Breast epithelium (tissue), 4 donors: ENCODE measurements around the gene HEBP1. TPM values are rescaled to one million over a fixed set of nuclear protein-coding genes. Genes with fewer than 3 reads are reported as not detected.
A peak's percentile ranks its signal among the peaks of the same experiment; 100 is the strongest.

Source experiments
- DNase-seq, 2 donors: peaks; one replicate each; pipeline ENCODE4 v3.0.0-alpha.2; 2019; ENCODE audit warnings: low spot score in 2 of 2
- H3K27ac ChIP-seq, 2 donors: fragments of 200-600 bp; sonication (generic) in 1 of 2; one replicate each; pipeline ENCODE4 v1.5.1; 2016 to 2019; ENCODE audit warnings: mild to moderate bottlenecking in 1 of 2
- H3K27me3 ChIP-seq, 2 donors: fragments of 200-600 bp; sonication (generic) in 1 of 2; one replicate each; pipeline versions ENCODE4 v1.5.1 to v1.6.0; 2017 to 2019; ENCODE audit warnings: control low read depth in 1 of 2, mild to moderate bottlenecking in 1 of 2
- H3K36me3 ChIP-seq: fragments of 200-600 bp; one replicate; pipeline ENCODE4 v1.5.1; 2019
- H3K4me1 ChIP-seq, 2 donors: fragments of 200-600 bp; sonication (generic); one replicate each; pipeline ENCODE4 v1.5.1; 2016 to 2019; ENCODE audit warnings: control low read depth in 1 of 2
- H3K4me3 ChIP-seq, 3 donors: fragments of 200-600 bp; sonication (generic); 1 replicate in 2 of 3; 2 replicates in 1 of 3; pipeline ENCODE4 v1.5.1; 2016 to 2019; ENCODE audit warnings: mild to moderate bottlenecking in 3 of 3, moderate library complexity in 2 of 3
- H3K9me3 ChIP-seq, 2 donors: fragments of 200-600 bp; sonication (generic) in 1 of 2; one replicate each; pipeline ENCODE4 v1.5.1; 2016 to 2019; ENCODE audit warnings: control low read depth in 1 of 2
- POLR2A ChIP-seq: fragments of 450-650 bp; IDR thresholded peaks from one replicate; pipeline ENCODE4 v1.6.1; 2016; ENCODE audit warnings: antibody characterized with exemption, mild to moderate bottlenecking, moderate library complexity
- POLR2AphosphoS5 ChIP-seq, 3 donors: sonication (generic); formaldehyde crosslinking; IDR thresholded peaks; one replicate each; pipeline ENCODE4 v1.6.1; 2017; ENCODE audit warnings: antibody characterized with exemption in 3 of 3
- intact Hi-C: fragments of 100-400 bp; cut with DNase I; formaldehyde crosslinking; loops from one replicate; pipeline ENCODE4 v1.15.1; 2023; ENCODE audit warnings: low total_unique reads
- total RNA-seq, 3 donors: library from RNA; depleted of rRNA; stranded (reverse); fragments of >200 nt; gene quantifications; one replicate each; pipeline ENCODE4 v1.1.0, GENCODE V29; 2016
- TF ChIP-seq, protein P1 (sequence below), 3 donors: fragments of 450-650 bp; IDR thresholded peaks; one replicate each; pipeline ENCODE4 v1.5.1; 2016 to 2017; ENCODE audit warnings: antibody characterized with exemption in 3 of 3, mild to moderate bottlenecking in 3 of 3, moderate library complexity in 3 of 3

HEBP1 gene
- total RNA-seq, 3 donors from 2014 or later = 36.4 to 64.5 (median 39.7) TPM

DNA sequence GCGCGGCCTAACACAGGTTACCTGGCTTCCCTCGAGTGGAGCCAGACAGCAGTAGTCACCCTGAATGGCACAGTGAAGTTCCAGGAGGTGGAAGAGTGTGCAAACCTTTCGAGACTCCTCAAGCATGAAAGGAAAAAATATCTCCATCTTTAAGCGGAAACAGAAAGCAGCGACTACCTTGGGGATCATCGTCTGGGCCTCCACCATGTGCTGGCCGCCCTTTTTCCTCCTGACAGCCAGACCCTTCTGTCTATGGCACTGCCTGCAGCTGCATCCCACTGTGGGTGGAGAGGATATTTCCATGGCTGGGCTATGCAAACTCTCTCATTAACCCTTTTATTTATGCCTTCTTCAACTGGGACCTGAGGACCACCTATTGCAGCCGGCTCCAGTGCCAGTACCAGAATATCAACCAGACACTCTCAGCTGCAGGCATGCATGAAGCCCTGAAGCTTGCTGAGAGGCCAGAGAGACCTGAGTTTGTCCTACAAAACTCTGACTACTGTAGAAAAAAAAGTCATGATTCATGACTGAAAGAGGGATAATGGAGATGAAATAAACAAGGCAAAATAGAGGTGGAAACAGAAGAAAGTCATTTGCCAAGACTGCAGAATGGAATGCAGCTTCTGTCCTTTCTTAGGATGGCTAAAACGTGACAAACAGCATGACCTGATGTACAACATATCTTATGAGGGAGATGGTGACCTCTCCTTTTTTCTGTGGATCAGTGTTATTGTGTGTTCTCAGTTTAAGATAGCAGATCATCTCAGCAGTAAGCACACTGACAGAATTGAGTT is 2.4 kb upstream of the HEBP1 start:
- Histone ChIP-seq H3K27ac (no peak overlapping the region), H3K4me3 (peak overlapping the region in 1 of 3 donors; percentile 95), H3K9me3 (no peaks in the 10 kb centered on the region), H3K27me3 (no peaks in the 10 kb centered on the region), H3K4me1 (peaks cover 0 to 5% of the 10 kb centered on the region in 2 donors), H3K36me3 (no peaks in the 10 kb centered on the region)
- DNase-seq = no peak
- TF ChIP-seq POLR2A (no peak), POLR2AphosphoS5 (IDR thresholded peaks at IDR 0.05) (no peak)
- TF ChIP-seq, protein P1, sequence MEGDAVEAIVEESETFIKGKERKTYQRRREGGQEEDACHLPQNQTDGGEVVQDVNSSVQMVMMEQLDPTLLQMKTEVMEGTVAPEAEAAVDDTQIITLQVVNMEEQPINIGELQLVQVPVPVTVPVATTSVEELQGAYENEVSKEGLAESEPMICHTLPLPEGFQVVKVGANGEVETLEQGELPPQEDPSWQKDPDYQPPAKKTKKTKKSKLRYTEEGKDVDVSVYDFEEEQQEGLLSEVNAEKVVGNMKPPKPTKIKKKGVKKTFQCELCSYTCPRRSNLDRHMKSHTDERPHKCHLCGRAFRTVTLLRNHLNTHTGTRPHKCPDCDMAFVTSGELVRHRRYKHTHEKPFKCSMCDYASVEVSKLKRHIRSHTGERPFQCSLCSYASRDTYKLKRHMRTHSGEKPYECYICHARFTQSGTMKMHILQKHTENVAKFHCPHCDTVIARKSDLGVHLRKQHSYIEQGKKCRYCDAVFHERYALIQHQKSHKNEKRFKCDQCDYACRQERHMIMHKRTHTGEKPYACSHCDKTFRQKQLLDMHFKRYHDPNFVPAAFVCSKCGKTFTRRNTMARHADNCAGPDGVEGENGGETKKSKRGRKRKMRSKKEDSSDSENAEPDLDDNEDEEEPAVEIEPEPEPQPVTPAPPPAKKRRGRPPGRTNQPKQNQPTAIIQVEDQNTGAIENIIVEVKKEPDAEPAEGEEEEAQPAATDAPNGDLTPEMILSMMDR (IDR thresholded peaks at IDR 0.05) = no peak
- intact Hi-C loops = no loop called here

- Histone ChIP-seq H3K36me3 (no peaks in the 10 kb centered on the region), H3K27ac (peak overlapping the region; percentile 96), H3K4me3 (peak overlapping the region; percentile 59 to 95 (median 82)), H3K9me3 (no peaks in the 10 kb centered on the region), H3K4me1 (peaks cover 0 to 5% of the 10 kb centered on the region in 2 donors), H3K27me3 (no peaks in the 10 kb centered on the region)
- TF ChIP-seq POLR2AphosphoS5 (IDR thresholded peaks at IDR 0.05) = no peak
- TF ChIP-seq, protein P1 (IDR thresholded peaks at IDR 0.05) = no peak
- TF ChIP-seq POLR2A = no peak
- intact Hi-C loops = no loop called here
- DNase-seq = no peak
Measured at GRCh38 chr12:13001775-13002040, 1.6 kb upstream of the HEBP1 start.

DNA sequence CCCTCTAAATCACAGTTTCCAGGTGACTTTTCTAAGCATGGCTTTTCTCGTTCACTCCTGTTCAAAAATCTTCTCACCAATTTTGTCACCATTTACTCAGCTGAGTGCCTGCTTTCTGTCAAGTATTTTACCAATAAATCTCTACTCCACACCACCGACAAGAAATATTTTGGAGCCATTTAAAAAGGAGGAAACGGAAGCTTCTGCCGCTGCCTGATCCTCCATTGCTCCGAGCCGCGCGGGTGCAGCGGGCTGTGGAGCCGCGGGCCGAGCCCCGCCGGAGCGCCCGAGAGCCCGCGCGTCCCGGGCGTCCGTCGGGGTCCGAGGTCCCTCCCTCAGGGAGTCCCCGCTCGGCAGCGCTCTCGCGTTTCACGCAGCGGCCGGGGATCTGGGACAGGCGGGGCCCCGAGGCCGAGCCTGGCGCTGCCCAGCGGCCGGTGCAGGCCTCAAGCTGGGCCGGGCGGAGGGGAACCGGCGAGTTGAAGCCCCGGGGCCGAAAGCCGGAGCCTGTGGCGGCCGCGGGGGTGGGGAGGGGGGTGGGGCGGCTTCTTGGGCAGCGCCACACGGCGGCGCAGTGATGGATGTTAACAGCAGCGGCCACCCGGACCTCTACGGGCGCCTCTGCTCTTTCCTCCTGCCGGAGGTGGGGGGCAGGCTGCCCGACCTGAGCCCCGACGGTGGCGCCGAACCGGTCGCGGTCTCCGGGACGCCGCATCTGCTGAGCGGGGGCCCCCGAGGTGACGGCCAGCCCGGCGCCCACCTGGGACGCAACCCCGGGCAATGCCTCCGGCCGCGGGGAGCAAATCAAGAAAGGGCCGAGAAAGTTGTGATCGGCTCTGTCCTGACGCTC is 1.1 kb upstream of the HEBP1 start:
- Histone ChIP-seq H3K9me3 (no peaks in the 10 kb centered on the region), H3K36me3 (no peaks in the 10 kb centered on the region), H3K27ac (peak overlapping the region; percentile 96), H3K4me1 (peaks cover 0 to 5% of the 10 kb centered on the region in 2 donors), H3K27me3 (no peaks in the 10 kb centered on the region), H3K4me3 (peak overlapping the region; percentile 59 to 95 (median 82))
- TF ChIP-seq, protein P1 (IDR thresholded peaks at IDR 0.05) = peak in 1 of 3 donors; percentile 25
- no peak for TF ChIP-seq POLR2AphosphoS5 (IDR thresholded peaks at IDR 0.05)
- DNase-seq = peak in 1 of 2 donors; percentile 53
- intact Hi-C loops = no loop called here

DNA sequence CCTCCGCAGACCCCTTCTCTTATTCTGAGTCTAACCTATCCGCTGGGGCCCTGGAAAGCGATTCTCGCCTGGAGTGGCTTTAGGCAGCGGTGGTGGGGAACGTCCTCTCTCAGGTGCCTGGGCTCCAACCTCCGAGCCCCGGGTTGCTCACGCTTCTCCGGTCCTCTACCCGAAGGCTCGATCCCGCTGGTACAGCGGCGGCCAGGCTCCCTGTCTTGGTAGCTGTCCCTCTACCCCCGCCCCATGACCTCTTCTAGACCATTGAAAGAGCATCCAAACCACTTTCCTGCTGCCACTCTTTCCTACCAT is 505 bp upstream of the HEBP1 start:
- peak in 1 of 2 donors; percentile 56 for DNase-seq
- peaks cover 0 to 5% of the 10 kb centered on the region in 2 donors for H3K4me1 ChIP-seq
- intact Hi-C loops = no loop called here
- H3K9me3 ChIP-seq = no peaks in the 10 kb centered on the region
- no peaks in the 10 kb centered on the region for H3K27me3 ChIP-seq
- no peaks in the 10 kb centered on the region for H3K36me3 ChIP-seq
- peak overlapping the region; percentile 59 to 95 (median 82) for H3K4me3 ChIP-seq
- TF ChIP-seq POLR2AphosphoS5 (IDR thresholded peaks at IDR 0.05) (no peak), POLR2A (no peak)
- TF ChIP-seq, protein P1 (IDR thresholded peaks at IDR 0.05) = no peak
- H3K27ac ChIP-seq = peak overlapping the region; percentile 96
